HG03354 (cell line): Measurements from ENCODE around the gene NHLH2.

Source experiments
- ATAC-seq: cut with Tn5 transposase; IDR thresholded peaks from one replicate; pipeline ENCODE4 v1.9.1; 2021; ENCODE audit warnings: mild to moderate bottlenecking; ENCODE audit not compliant: unreplicated experiment, poor library complexity, severe bottlenecking

Gene NHLH2

DNA sequence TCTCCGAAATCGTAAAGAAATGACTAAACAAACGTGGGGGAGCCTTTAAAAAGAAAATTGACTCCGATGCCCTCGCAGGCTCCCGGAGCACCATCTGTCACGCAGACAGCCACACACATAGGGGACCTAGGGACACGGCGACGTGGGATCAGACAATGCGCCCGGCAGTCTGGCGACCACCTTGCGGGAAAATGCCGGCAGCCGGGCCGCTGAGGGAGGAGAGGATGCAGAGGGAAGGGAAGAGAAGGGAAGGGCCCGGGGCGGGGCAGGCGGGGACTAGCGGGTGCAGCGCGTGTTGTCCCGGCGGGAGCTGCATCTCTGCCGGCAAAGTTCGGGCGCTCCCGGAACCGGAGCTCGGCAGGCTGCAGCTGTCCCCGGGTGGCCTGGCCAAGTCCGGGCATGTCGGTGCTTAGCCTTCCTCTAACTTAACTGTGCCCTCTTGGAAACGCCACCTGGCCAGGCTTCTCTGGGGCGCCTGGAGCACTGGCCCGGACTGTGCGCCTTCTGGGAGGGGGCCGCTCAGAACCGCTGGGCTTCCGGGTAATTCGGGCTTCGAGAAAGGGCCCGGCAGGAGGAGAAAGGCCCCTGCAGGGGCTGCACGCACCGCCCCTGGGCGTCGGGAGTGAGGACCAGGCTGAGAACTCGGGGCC is 1.8 kb downstream of the NHLH2 start:
- no peak for ATAC-seq

- ATAC-seq = no peak
Measured at GRCh38 chr1:115838431-115839028, 2.4 kb downstream of the NHLH2 start.

DNA sequence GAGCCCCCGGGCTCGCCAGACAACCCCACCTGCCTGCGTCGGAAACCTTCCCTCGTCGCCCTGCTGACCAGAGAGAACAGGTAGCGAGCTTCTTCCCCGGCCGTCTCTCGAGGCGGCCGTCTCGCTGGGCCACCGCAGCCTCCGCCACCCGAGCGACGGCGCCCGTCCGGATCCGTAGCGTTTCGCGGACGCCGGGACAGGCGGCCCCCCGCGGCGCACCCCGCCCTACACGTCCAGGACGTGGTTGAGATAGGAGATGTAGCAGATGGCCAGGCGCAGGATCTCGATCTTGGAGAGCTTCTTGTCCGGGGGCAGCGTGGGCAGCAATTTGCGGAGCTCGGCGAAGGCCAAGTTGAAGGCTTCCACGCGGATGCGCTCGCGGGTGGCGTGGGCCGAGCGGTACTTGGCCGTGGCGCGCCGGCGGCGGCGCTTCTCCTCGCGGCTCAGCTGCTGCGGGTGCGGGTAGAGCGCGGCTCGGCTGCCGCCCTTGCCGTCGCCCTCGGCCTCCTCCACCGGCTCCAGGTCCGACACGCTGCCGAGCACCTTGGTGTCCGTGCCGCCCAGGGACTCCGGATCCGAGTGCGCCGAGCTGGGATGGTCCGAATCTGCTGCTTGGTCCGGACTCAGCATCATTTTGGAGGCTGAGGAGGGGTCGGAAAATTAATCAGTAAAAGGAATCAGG is 3.0 kb downstream of the NHLH2 start:
- no peak for ATAC-seq

DNA sequence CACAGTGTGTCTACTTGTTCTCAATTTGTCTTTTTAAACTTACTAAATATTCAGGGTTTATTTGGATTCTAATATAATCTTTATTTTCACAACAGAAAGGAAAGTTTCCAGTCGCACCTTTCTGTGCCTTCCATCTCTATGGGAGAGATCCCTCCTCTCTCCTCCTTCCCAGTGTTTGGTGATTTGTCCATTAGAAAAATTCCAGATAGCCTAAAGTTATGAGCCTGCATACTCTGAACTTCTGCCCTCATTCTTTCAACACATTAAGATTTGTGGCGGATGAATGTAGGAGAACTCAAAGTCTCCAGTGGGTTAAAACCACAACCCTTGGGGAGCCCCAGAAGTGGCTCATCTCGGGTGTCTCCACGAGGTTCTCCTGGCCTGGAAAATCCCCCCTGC is 3.6 kb downstream of the NHLH2 start:
- ATAC-seq = no peak

DNA sequence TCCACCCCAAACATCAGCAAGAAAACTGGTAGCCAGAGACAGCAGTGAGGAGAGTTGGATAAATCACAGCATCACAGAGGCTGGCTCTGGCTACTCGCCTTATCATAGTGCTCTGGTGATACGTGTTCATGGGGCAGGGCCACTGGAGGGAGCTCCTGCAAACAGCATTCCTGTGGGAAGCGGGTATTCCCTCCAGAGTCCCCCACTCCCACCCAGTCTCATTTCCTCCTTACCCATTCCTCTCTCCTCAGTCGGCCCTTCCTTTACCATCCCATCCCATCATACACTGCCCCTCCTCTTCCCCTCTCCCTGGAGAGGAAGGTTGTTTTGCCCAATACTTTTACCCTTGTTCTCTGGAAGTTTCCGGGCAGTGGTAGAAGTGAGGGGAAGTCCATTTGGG is 7.1 kb downstream of the NHLH2 start:
- ATAC-seq = no peak

DNA sequence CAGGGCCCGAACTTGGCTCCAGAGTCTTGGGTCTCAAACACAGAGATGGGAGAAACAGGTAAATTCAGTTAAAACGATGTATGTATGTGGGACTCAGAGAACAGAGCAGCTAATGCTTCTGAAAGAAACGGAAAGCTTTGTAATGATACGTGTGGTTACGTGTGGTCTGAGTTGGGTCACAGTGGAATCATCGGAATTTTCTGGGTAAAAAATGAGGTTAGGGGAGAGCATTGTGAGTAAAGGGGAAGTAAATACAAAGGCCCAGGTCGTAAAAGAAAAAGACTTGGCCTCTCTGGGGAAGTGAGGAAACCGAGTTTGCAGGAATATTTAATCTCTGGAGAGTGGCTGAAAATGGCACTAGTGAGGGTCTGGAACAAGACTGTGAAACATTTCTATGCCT is 8.3 kb downstream of the NHLH2 start:
- no peak for ATAC-seq

DNA sequence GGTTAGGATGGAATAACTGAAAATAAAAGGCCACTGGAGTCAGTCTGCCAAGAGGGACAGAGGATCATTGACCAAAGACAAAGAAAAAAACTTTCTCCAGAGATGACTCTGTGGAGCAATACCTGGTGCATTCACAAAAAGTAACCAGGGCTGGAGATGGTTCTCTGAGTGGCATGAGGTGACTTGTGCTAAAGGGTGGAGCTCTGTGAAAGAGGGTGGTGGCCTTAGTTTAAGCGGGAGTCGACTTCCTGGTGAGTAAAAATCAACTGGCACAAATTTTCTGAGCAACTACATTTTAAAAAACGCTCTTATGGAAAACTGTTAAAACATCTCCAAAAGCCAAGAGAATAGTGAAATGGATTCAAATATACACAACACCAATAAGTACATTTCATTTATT is 10.0 kb downstream of the NHLH2 start:
- no peak for ATAC-seq

DNA sequence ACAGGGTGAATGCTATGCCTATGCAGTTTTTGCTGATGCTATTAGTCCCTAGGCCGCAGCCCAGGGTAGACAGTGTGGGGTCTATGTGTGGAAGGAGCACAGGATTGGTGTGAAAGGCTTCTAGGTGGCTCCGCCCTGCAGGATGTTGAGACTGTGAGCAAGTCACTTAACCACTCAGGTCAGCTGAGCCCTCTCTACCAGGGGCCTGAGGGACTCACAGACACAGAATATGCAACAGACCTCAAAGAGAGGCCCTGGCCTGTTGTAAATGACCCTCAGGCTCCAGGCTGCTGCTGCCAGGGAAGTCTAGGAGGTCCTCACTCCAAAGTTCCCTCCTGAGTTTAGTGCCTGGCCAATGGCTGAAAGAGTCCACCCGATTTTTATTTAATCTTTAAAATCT is 11.0 kb downstream of the NHLH2 start:
- no peak for ATAC-seq

GRCh38 chr1:115829023-115829674 is 11.8 kb downstream of the NHLH2 start:
- ATAC-seq = no peak

DNA sequence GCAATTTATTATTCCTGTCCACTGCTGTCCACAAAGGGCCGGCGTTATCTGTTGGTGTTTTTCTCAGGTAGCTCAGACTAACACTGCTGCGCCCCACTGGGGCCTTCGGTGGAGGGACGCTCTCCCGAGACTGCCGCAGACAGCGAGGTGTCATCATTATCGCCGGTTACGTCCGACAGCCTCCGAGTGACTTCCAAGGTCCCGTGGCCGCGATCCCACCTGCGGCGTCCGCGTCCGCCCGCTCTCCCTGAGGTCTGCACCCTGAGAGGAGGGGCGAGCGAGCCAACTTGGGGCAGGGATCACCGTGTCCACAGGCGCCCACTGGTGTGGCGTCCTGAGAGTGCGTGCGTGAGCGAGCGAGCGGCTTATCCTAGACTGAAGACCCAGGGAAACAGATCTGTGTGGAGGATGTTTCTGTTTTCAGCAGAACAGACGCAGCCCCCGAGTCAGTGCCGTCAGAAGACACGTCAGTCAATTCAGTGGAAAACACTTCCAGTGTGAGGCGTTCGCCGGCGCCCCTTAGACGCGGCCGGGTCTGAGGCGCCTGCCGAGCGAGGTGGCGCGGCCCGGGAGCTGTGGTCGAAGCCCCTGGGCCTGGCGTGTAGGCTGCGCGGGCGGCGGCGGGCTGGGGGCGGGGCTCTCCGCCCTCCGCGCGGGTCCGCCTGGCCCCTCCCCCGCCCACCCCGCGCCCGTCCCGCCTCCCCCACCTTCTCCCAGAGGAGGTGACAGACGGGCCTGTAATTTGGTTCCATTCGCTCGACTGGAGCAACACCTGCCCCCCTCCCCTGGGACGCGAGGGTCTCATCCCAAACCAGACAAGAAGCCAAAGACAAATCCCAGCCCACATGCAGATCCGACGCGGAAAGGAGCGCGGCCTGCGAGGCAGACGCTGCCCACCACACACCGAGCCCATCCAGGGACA is 12.6 kb downstream of the NHLH2 start:
- ATAC-seq = no peak

GRCh38 chr1:115827452-115828044 is 13.4 kb downstream of the NHLH2 start:
- no peak for ATAC-seq

GRCh38 chr1:115826628-115827027 is 14.3 kb downstream of the NHLH2 start:
- no peak for ATAC-seq

GRCh38 chr1:115822117-115822516 is 18.8 kb downstream of the NHLH2 start:
- ATAC-seq = no peak

DNA sequence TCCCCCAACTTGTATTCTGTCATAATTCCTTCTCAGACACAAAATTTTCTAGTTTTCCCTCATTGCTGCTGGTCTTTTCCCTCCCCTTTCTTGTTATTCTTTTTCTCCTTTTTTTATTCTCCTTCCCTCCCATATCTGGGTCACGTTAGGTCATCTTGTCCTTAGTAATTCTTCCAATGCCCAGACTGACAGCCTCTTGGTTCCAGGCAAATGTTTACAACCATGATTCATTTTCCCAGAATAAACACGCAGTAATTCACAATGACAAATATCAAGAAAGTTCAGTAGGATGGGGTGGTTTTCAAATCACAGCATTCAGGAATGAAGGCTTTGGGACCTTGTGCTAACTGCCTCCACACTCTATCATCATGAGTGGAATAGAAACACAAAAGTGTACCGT is 25.2 kb downstream of the NHLH2 start:
- ATAC-seq = no peak

- ATAC-seq = no peak
Measured at GRCh38 chr1:115814685-115815398, 26.1 kb downstream of the NHLH2 start.

DNA sequence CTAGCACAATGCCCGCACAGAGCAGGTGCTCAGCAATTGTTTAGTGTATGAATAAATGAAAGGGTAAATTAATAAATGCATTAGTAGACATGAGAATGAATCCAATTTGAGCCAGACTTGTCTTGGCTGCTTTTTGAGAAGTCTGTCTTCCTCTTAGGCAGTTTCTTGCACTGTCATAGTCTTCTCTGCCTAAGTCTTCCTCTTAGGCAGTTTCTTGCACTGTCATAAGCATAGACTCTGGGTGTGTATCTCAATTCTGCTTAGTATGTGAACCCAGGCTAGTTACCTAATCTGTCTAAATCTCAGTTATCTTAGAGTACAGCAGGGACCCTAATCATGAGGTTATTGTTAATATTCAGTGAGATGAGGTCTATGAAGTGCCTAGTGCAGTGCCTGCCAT is 27.2 kb downstream of the NHLH2 start:
- ATAC-seq = no peak

GRCh38 chr1:115811140-115811828 is 29.6 kb downstream of the NHLH2 start:
- ATAC-seq = no peak

GRCh38 chr1:115810609-115811008 is 30.3 kb downstream of the NHLH2 start:
- ATAC-seq = no peak
